GM18873 (cell line): ENCODE results near the gene ABCG4.
"Not testable (repeated sequence)": the region's sequence is repeated elsewhere in the genome, so short reads cannot be mapped to it uniquely, and the experiment has no call there.

Source experiments
- ATAC-seq: cut with Tn5 transposase; IDR thresholded peaks from one replicate; pipeline ENCODE4 v1.9.1; 2021; ENCODE audit warnings: mild to moderate bottlenecking, moderate library complexity, moderate number of reproducible peaks; ENCODE audit not compliant: unreplicated experiment, low FRiP score

Gene ABCG4

GRCh38 chr11:119149018-119149785, at the start of gene ABCG4:
Gene ABCG4, plus strand, starts transcription at chr11:119149052. Its CDS starts 914 bp downstream, at chr11:119149966.
- ATAC-seq, result no peak

- ATAC-seq, result no peak
Observed at GRCh38 chr11:119099711-119100110, 49.1 kb upstream of the ABCG4 start.

- ATAC-seq, result no peak
Observed at GRCh38 chr11:119100246-119100970, 48.4 kb upstream of the ABCG4 start.

- no peak for ATAC-seq
Observed at GRCh38 chr11:119100994-119101758, 47.7 kb upstream of the ABCG4 start.

GRCh38 chr11:119101759-119102423, 47.0 kb upstream of the ABCG4 start, which contains the start of gene DPAGT1:
Gene DPAGT1, minus strand, starts transcription at chr11:119101853. Its CDS starts 198 bp downstream, at chr11:119101655.
- peak; percentile 74 for ATAC-seq

- ATAC-seq, result not testable (repeated sequence)
Observed at GRCh38 chr11:119103161-119103664, 45.6 kb upstream of the ABCG4 start.

GRCh38 chr11:119103793-119104192, 45.1 kb upstream of the ABCG4 start:
- no peak for ATAC-seq

GRCh38 chr11:119106564-119107537, 42.0 kb upstream of the ABCG4 start, which contains the start of gene C2CD2L:
Gene C2CD2L, plus strand, starts transcription at chr11:119107344. Its CDS starts 398 bp downstream, at chr11:119107742.
- peak; percentile 55 for ATAC-seq

GRCh38 chr11:119107538-119108145, 41.2 kb upstream of the ABCG4 start:
- peak; percentile 14 for ATAC-seq

GRCh38 chr11:119108146-119108856, 40.6 kb upstream of the ABCG4 start:
- ATAC-seq, result no peak

GRCh38 chr11:119108857-119109221, 40.0 kb upstream of the ABCG4 start:
- ATAC-seq, result no peak

- ATAC-seq, result no peak
Observed at GRCh38 chr11:119109843-119110242, 39.0 kb upstream of the ABCG4 start.

- ATAC-seq, result no peak
Observed at GRCh38 chr11:119110439-119110838, 38.4 kb upstream of the ABCG4 start.

- ATAC-seq, result no peak
Observed at GRCh38 chr11:119111361-119111925, 37.4 kb upstream of the ABCG4 start.

GRCh38 chr11:119112314-119113020, 36.4 kb upstream of the ABCG4 start:
- ATAC-seq, result no peak

- ATAC-seq, result no peak
Observed at GRCh38 chr11:119113716-119114115, 35.1 kb upstream of the ABCG4 start.

- ATAC-seq, result no peak
Observed at GRCh38 chr11:119114351-119114750, 34.5 kb upstream of the ABCG4 start.
